Activated naive CD4-positive, alpha-beta T cell treated with anti-CD3 and anti-CD28 coated beads for 36 hours (primary cell): ENCODE data around the gene SDCCAG8. TPM values are rescaled to one million over a fixed set of nuclear protein-coding genes. Genes with fewer than 3 reads are reported as not detected.

Experiments
- CTCF ChIA-PET: fragments of 350-600 bp; sonication (Branson Sonifier 250); formaldehyde crosslinking; loops from one replicate; lab custom pipeline; 2021; ENCODE audit warnings: antibody characterized with exemption; lab: Charles Lee
- DNase-seq: peaks from one replicate; pipeline ENCODE4 v3.0.0-alpha.2; 2020
- H3K27ac Mint-ChIP-seq: one replicate; pipeline ENCODE4 v1.8.0; 2021; ENCODE audit warnings: mild to moderate bottlenecking, mixed read lengths
- H3K27me3 Mint-ChIP-seq: one replicate; pipeline ENCODE4 v1.8.0; 2021; ENCODE audit warnings: low read depth, mixed read lengths
- H3K36me3 Mint-ChIP-seq: one replicate; pipeline ENCODE4 v1.8.0; 2021; ENCODE audit warnings: low read depth, mixed read lengths
- H3K4me1 Mint-ChIP-seq: one replicate; pipeline ENCODE4 v1.8.0; 2021; ENCODE audit warnings: low read depth, mixed read lengths
- H3K4me3 Mint-ChIP-seq: one replicate; pipeline ENCODE4 v1.8.0; 2021; ENCODE audit warnings: mild to moderate bottlenecking, moderate library complexity, mixed read lengths
- H3K9me3 Mint-ChIP-seq: one replicate; pipeline ENCODE4 v1.8.0; 2021; ENCODE audit warnings: mixed read lengths
- intact Hi-C: fragments of 100-400 bp; cut with micrococcal nuclease; formaldehyde crosslinking; loops from one replicate; pipeline ENCODE4 v1.15.1; 2023
- total RNA-seq, 2 experiments: library from RNA; stranded (reverse); gene quantifications; one replicate each; pipeline ENCODE4 v1.2.3, GENCODE V29; 2021

SDCCAG8 gene
- total RNA-seq, 2 experiments from 2014 or later, result 24.5 to 29.9 TPM

DNA sequence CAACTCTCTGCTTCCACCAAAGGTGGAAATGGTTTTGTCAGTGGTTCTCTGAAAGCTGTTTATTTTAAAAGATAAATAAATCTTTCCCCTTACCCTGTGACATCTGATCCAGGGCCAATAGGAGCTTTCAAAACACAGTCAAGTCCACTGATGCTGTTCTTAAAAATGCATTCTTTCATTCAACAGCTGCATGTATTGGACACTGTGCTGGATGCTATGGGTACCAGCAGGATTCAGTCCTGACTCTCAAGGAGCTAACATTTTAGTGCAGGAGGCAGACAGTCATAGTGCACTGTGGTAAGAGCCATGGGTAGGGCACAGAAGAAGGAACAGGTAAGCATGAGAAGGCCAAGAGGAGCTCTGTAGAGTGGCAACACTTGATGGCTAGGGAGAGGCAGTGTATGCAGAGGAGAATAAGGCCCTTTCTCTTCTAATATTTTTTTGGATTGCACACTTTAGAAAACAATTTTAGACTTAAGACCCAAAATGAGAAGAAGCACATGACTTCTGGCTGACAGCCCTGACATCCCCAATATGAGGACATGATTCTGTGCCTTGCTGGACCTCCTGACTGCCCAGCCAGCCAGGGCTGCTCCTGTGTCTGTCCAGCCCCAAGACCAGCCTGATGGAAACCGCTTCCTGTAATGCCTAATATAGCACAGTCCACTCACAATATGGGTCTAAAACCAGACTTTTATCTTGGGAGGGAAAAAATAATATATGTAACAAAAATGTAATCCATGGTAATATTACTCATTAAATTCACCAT lies 207.3 kb downstream of the SDCCAG8 start:
- Mint-ChIP-seq H3K4me1 (no peaks in the 10 kb centered on the region), H3K9me3 (no peaks in the 10 kb centered on the region), H3K36me3 (peaks cover 5% of the 10 kb centered on the region), H3K27me3 (no peaks in the 10 kb centered on the region), H3K27ac (no peak overlapping the region), H3K4me3 (no peak overlapping the region)
- no peak for DNase-seq
- CTCF ChIA-PET, result no interaction called here
- intact Hi-C loops, result no loop called here

DNA sequence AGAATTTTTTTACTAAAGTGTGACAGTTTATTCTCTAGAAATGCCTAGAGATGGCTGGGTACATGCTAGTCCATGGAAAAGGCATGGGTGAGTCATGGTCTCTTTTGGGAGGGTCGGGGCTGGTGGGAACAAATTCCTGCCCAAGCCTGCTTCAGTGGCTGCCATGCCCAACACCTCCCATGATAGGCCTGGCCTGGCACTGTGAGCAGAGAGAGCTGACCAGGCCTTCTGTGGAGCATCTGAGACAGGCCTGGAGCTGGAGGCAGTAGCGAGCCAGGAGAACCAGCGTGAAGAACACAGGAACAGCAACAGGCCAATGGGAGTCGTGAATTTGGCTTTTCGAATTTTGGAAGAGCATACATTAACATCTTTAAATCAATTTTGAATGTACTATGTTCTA lies 209.2 kb downstream of the SDCCAG8 start:
- Mint-ChIP-seq H3K9me3 (no peaks in the 10 kb centered on the region), H3K4me1 (no peaks in the 10 kb centered on the region), H3K27me3 (no peaks in the 10 kb centered on the region), H3K36me3 (peaks cover 6% of the 10 kb centered on the region), H3K4me3 (no peak overlapping the region), H3K27ac (no peak overlapping the region)
- intact Hi-C loops, result no loop called here
- DNase-seq, result no peak
- CTCF ChIA-PET, result no interaction called here

- no peaks in the 10 kb centered on the region for H3K4me1 Mint-ChIP-seq
- H3K27ac Mint-ChIP-seq, result no peak overlapping the region
- intact Hi-C loops, result no loop called here
- H3K4me3 Mint-ChIP-seq, result no peak overlapping the region
- CTCF ChIA-PET, result no interaction called here
- no peak for DNase-seq
- H3K27me3 Mint-ChIP-seq, result no peaks in the 10 kb centered on the region
- no peaks in the 10 kb centered on the region for H3K9me3 Mint-ChIP-seq
- peaks cover 9% of the 10 kb centered on the region for H3K36me3 Mint-ChIP-seq
Observed at GRCh38 chr1:243465738-243466137, 209.9 kb downstream of the SDCCAG8 start.

DNA sequence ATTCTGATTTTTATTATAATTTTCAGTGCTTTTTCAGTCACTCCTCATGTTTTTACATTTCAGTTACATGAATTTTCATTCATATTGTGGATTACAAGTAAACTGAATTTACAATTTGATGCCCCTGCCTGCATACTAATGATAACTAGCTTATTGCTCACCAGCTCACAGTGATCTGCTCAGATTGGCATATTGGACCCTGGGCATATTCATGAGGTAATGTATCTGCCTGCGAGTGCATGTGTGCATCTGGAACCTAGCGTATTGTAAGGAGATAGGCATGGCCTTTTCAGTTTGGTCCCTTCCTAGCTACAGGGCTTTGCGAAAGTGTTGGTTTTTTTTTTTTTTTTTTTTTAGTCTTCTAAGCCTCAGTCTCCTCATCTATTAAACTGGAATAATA lies 213.7 kb downstream of the SDCCAG8 start:
- intact Hi-C loops, result no loop called here
- peaks cover 8% of the 10 kb centered on the region for H3K4me1 Mint-ChIP-seq
- no peak for DNase-seq
- H3K4me3 Mint-ChIP-seq, result no peak overlapping the region
- H3K9me3 Mint-ChIP-seq, result no peaks in the 10 kb centered on the region
- H3K36me3 Mint-ChIP-seq, result peaks cover 6% of the 10 kb centered on the region
- no peak overlapping the region for H3K27ac Mint-ChIP-seq
- H3K27me3 Mint-ChIP-seq, result no peaks in the 10 kb centered on the region
- CTCF ChIA-PET, result no interaction called here

DNA sequence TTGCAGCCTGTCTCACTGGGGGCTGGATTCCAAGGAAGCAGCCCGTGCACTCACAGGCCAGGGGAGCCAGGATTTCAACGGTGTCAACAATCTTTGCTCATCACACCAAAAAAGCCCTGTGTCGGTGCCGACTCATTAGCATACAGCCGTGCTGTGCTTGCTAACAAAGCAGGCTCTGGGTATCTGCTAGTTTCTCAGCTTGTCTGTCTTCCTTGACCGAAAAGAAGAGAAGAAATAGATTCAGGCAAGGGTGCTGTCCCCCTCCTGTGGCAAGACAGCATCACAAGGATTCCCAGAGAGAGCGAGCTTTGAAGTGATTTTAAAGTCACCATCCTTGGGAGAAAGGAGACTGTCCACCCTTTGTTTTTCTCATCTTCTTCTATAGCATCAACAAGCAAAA lies 214.7 kb downstream of the SDCCAG8 start:
- no peaks in the 10 kb centered on the region for H3K27me3 Mint-ChIP-seq
- H3K36me3 Mint-ChIP-seq, result peaks cover 7% of the 10 kb centered on the region
- H3K4me3 Mint-ChIP-seq, result no peak overlapping the region
- CTCF ChIA-PET, result no interaction called here
- no peak for DNase-seq
- intact Hi-C loops, result no loop called here
- H3K9me3 Mint-ChIP-seq, result no peaks in the 10 kb centered on the region
- H3K27ac Mint-ChIP-seq, result no peak overlapping the region
- H3K4me1 Mint-ChIP-seq, result peaks cover 8% of the 10 kb centered on the region

DNA sequence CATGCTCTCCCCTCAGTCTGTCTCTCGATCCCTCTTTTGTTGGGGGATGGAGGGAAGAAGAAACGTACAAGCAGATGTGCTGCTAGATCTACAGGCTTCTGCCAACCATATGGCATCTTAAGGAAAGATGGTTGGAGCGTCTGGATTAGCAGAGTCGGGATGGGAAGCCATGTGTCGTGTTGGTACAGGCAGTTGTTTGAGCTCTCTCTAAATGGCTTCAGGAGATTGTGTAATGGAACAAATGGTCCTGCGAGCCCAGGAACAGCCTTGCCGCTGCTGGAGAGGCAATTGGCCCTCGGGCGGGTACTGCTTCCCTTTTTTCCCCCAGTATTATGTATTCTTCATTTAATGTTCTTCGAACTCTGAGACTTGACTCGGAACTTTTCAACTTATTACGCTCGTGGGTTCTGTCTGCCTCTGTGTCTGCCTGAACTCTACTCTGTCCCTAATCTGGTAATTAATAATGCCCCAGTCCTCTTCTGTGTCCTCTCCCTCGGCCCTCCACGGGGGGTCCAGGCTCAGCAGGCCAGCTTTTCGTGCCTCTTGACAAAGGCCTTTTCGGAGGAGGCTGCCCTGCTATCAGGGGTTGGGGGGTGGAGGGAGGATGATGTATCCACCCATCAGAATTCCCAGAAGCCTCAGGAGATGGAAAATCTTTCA lies 215.3 kb downstream of the SDCCAG8 start:
- Mint-ChIP-seq H3K27ac (no peak overlapping the region), H3K4me3 (no peak overlapping the region), H3K27me3 (no peaks in the 10 kb centered on the region), H3K9me3 (no peaks in the 10 kb centered on the region), H3K4me1 (peaks cover 8% of the 10 kb centered on the region), H3K36me3 (peaks cover 10% of the 10 kb centered on the region)
- no peak for DNase-seq
- intact Hi-C loops, result no loop called here
- CTCF ChIA-PET, result no interaction called here

GRCh38 chr1:243471754-243472745 lies 216.2 kb downstream of the SDCCAG8 start:
- H3K27me3 Mint-ChIP-seq, result no peaks in the 10 kb centered on the region
- H3K27ac Mint-ChIP-seq, result no peak overlapping the region
- H3K4me3 Mint-ChIP-seq, result no peak overlapping the region
- H3K4me1 Mint-ChIP-seq, result peaks cover 8% of the 10 kb centered on the region
- DNase-seq, result no peak
- CTCF ChIA-PET, result interaction anchor here (0.6 to 1.0 kb wide), 2 partner anchors 128 to 367 kb away, joined by 3 to 4 read pairs; no protein-coding TSS in a partner anchor
- no peaks in the 10 kb centered on the region for H3K9me3 Mint-ChIP-seq
- intact Hi-C loops, result no loop called here
- peaks cover 14% of the 10 kb centered on the region for H3K36me3 Mint-ChIP-seq

DNA sequence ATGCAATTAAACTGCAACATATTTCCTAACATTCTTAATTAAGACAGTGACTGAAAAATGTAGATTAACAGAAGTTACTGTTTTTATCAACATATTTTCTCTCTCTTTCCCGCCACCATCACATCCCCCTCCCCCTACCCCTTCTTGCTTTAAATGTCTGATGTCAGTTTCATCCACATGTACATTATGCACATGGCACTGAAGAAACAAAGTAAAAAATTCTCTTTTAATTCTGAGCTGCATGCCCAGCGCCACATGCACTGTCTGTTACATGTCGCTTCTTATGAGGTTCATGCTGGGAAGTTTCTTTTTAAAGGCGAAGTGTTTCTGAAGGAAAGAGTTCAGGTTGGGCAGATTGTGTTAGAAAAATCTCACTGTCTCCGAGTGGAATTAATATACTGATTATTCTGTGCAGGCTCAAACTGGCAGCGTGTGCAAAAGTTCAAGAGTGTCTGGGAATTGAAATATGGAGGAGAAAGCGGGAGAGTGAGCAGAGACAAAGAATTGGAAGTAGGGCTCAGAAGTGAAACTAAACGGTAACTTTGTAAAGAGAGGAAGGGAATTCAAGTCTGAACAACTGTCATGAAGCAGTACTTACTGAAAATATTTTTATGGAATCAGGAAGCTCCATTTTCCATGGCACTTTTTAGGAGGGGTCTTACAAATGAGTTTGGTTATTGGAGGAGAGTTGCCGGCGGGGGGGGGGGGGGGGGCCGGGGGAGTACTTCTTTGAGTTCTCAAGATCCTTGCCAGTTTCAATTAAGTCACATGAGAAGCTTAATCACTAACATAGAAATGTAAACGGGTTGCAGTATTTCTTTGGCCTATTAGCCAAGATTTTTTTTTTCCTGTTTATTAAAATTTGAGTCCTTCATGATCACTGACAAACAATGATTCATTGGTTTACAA lies 217.6 kb downstream of the SDCCAG8 start:
- DNase-seq, result no peak
- H3K36me3 Mint-ChIP-seq, result peaks cover 14% of the 10 kb centered on the region
- no peak overlapping the region for H3K27ac Mint-ChIP-seq
- H3K9me3 Mint-ChIP-seq, result no peaks in the 10 kb centered on the region
- H3K27me3 Mint-ChIP-seq, result no peaks in the 10 kb centered on the region
- CTCF ChIA-PET, result no interaction called here
- intact Hi-C loops, result no loop called here
- peak overlapping the region; percentile 56 for H3K4me3 Mint-ChIP-seq
- peaks cover 8% of the 10 kb centered on the region for H3K4me1 Mint-ChIP-seq

DNA sequence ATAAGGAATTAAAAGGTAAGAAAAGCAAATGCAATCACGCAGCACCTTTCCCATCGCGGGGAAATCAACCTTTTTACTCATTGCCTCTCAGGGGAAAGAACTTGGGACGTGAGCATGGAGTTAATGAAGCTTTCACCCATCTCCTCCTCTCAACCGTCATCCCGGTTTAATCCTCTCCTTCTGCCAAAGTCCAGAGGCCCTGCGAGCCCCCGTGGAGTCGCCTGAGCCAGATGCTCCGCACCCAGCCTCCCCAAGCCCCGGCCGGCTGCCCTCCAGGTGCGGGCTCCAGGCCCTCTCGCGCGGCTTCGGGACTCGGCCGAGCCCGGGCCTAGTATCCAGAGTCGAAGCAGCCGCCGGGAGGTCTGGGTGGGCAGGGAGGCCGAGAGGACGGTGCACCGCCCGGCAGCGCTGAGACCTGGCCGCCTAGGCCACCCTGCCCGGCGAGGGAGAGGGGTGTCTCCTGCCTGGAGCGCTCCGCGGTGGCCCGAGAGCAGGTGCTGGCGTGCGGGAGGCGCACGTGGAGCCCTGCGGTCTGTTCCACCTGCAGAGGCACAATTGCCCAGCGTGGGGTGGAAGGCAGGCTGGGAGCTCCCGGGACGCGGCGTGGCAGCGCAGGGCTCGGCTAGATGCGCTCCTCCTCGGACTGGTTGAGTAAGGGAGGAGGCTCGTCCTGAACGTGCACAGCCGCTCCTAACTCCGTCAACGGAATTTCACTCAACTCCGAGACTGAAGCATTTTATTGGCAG lies 218.5 kb downstream of the SDCCAG8 start:
- Mint-ChIP-seq H3K4me3 (no peak overlapping the region), H3K27ac (no peak overlapping the region), H3K27me3 (no peaks in the 10 kb centered on the region), H3K9me3 (no peaks in the 10 kb centered on the region), H3K4me1 (peaks cover 8% of the 10 kb centered on the region), H3K36me3 (peaks cover 14% of the 10 kb centered on the region)
- intact Hi-C loops, result no loop called here
- CTCF ChIA-PET, result no interaction called here
- no peak for DNase-seq

- peaks cover 8% of the 10 kb centered on the region for H3K4me1 Mint-ChIP-seq
Observed at GRCh38 chr1:243474906-243475305, 219.1 kb downstream of the SDCCAG8 start.

DNA sequence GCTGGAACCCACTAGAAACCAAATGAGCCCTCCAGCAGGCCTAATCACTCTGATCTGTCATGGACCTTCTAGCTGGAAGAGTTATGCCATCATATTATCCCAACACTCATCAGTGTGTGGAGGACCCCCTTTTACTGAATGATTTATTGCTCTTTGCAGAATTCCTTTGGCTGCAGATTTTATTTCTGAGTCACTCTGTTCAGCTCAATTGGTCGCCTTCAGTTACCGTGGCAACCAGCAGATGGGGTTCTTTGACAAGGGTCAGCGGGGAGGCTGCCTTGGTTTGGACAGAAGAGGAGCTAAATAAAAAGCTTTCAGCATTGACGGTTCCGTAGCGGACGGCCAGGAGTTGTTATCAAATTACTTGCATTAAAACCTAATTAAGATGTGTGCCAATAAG lies 220.1 kb downstream of the SDCCAG8 start:
- CTCF ChIA-PET, result interaction anchor here (0.5 to 0.6 kb wide), 2 partner anchors 176 to 1453 kb away, joined by 3 to 4 read pairs; no protein-coding TSS in a partner anchor
- no peak overlapping the region for H3K4me3 Mint-ChIP-seq
- no peaks in the 10 kb centered on the region for H3K9me3 Mint-ChIP-seq
- intact Hi-C loops, result no loop called here
- peaks cover 10% of the 10 kb centered on the region for H3K36me3 Mint-ChIP-seq
- H3K4me1 Mint-ChIP-seq, result peaks cover 8% of the 10 kb centered on the region
- no peak overlapping the region for H3K27ac Mint-ChIP-seq
- no peaks in the 10 kb centered on the region for H3K27me3 Mint-ChIP-seq
- DNase-seq, result no peak

More at GRCh38 chr1:243474906-243475305, 219.1 kb downstream of the SDCCAG8 start:
- CTCF ChIA-PET, result no interaction called here
- H3K36me3 Mint-ChIP-seq, result peaks cover 14% of the 10 kb centered on the region
- no peak for DNase-seq
- H3K27me3 Mint-ChIP-seq, result no peaks in the 10 kb centered on the region
- H3K4me3 Mint-ChIP-seq, result no peak overlapping the region
- intact Hi-C loops, result no loop called here
- H3K27ac Mint-ChIP-seq, result no peak overlapping the region
- no peaks in the 10 kb centered on the region for H3K9me3 Mint-ChIP-seq
